Measurements from ENCODE around the gene SRSF11. TPM values are rescaled to one million over a fixed set of nuclear protein-coding genes. Genes with fewer than 3 reads are reported as not detected.

Gene SRSF11
- total RNA-seq, 1 donor = 157 TPM

GRCh38 chr1:70299472-70299871 is 78.3 kb downstream of the SRSF11 start:
- no peak for DNase-seq (ENCODE audit: low read depth in 2 of 3, low spot score in 2 of 3)

Small RNA genes within 50 kb of the gene (small RNA-seq; reads per million reads assigned to genes)
- not detected for gene RN7SL242P

Other genes starting within 250 kb of the SRSF11 start
- gene LRRC40, start 15.8 kb upstream of the SRSF11 start, total RNA-seq = 6.7 TPM
- gene ANKRD13C, start 133.3 kb downstream of the SRSF11 start, total RNA-seq = 17.8 TPM
- gene CTH, start 189.9 kb downstream of the SRSF11 start, total RNA-seq = 3.0 TPM